Activated T-helper 1 cell treated with anti-CD3 and anti-CD28 coated beads, Interleukin-12 subunit alpha, Interleukin-12 subunit beta, Interleukin-2, Interleukin-4 antibody, amounts not matched to agents 30 ng/mL and 10 ng/mL and 1 ng/mL, durations not matched to agents 14 hours and 24 hours and 36 hours (primary cell): ENCODE measurements around the gene TUBAL3. TPM values are rescaled to one million over a fixed set of nuclear protein-coding genes. Genes with fewer than 3 reads are reported as not detected.
"Not testable (repeated sequence)": the region's sequence is repeated elsewhere in the genome, so short reads cannot be mapped to it uniquely, and the experiment has no call there.

ENCODE experiments used
- DNase-seq: peaks from one replicate; pipeline ENCODE4 v3.0.0; 2021; ENCODE audit warnings: low spot score
- H3K27ac Mint-ChIP-seq: one replicate; pipeline ENCODE4 v1.8.0; 2021; ENCODE audit warnings: mild to moderate bottlenecking, mixed read lengths
- H3K27me3 Mint-ChIP-seq: one replicate; pipeline ENCODE4 v1.8.0; 2022; ENCODE audit warnings: mild to moderate bottlenecking, moderate library complexity, mixed read lengths; ENCODE audit not compliant: insufficient read depth
- H3K36me3 Mint-ChIP-seq: one replicate; pipeline ENCODE4 v1.8.0; 2021; ENCODE audit warnings: low read depth, mixed read lengths
- H3K4me1 Mint-ChIP-seq: one replicate; pipeline ENCODE4 v1.8.0; 2021; ENCODE audit warnings: low read depth, mixed read lengths
- H3K4me3 Mint-ChIP-seq: one replicate; pipeline ENCODE4 v1.8.0; 2021; ENCODE audit warnings: mild to moderate bottlenecking, moderate library complexity, mixed read lengths
- H3K9me3 Mint-ChIP-seq: one replicate; pipeline ENCODE4 v1.8.0; 2021; ENCODE audit warnings: mixed read lengths
- intact Hi-C: fragments of 100-400 bp; cut with micrococcal nuclease; formaldehyde crosslinking; loops from one replicate; pipeline ENCODE4 v1.15.1; 2024
- total RNA-seq: library from RNA; stranded (reverse); gene quantifications from 2 replicates; pipeline ENCODE4 v1.2.3, GENCODE V29; 2022

The TUBAL3 gene
- total RNA-seq, 1 donor from 2014 or later, result not detected

DNA sequence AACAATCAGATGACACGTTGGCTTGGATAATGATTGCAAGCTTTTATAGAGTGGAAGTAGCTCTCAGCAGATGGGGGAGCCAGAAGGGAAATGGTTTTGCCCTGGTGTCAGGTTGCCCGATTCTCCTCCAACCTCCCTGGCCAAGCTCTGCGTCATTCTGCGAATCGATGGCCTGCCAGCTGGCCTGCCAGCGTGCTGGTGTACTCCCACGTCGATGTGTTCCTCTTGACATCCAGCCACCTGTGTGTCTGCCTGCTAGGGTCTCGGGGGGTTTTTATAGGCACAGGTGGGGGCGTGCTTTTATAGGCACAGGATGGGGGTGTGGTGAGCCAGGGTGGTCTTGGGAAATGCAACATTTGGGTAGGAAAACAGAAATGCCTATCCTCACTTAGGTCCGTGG, 12.4 kb upstream of the TUBAL3 start:
- peaks cover 26% of the 10 kb centered on the region for H3K9me3 Mint-ChIP-seq
- H3K4me1 Mint-ChIP-seq, result peaks cover 3% of the 10 kb centered on the region

DNA sequence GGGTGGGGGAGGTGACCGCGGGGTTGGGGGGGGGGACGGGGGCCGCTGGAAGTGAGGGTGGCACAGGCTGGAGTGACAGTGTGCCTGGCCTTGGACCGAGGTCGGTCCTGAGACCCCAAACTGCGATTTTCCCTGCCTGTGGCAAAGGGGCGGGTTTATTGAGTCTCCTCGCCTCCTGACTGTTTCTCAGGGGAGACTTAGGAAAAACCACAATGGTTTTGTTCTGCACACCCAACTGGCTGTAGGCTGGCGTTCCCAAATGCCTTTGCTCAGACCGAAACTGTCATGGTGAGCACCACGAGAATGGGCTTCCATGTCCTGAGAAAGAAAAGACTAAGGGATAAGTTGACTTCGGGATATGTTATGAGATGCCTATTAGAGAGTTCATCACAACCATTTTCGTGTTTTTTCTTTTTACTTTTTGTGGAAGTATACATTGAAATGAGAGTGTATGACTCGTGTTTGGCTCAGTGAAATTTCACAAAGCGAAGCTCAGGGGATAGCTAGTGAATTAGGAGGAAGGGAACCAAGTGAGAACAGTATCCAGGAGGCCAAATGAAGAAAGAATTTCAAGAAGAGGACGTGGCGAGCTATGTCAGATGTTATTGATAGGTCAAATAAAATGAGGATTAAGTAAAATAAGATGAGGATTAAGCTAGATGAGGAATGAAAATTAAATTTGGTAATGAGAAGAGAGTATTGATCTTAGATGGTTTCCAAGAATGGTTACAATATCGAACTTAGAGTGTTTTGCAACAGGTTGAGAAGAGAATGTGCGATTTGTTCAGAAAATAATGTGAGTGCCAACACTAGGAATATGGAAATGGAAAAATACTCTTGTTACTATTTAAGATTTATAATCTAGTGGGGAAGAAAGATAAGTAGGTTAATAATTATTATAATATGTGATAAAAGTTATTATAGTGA, 8.6 kb upstream of the TUBAL3 start:
- H3K4me3 Mint-ChIP-seq, result no peak overlapping the region
- peaks cover 5% of the 10 kb centered on the region for H3K4me1 Mint-ChIP-seq
- DNase-seq, result no peak
- no peak overlapping the region for H3K27ac Mint-ChIP-seq
- peaks cover 10% of the 10 kb centered on the region for H3K9me3 Mint-ChIP-seq
- intact Hi-C loops, result loop anchor here (2.0 to 5.0 kb wide), 3 partner anchors 22 to 116 kb away; no protein-coding TSS in a partner anchor
- H3K36me3 Mint-ChIP-seq, result peaks cover 6% of the 10 kb centered on the region
- H3K27me3 Mint-ChIP-seq, result peaks cover 18% of the 10 kb centered on the region

More for the DNA sequence above, 12.4 kb upstream of the TUBAL3 start:
- no peak for DNase-seq
- intact Hi-C loops, result no loop called here
- H3K27me3 Mint-ChIP-seq, result no peaks in the 10 kb centered on the region
- peaks cover 10% of the 10 kb centered on the region for H3K36me3 Mint-ChIP-seq
- H3K4me3 Mint-ChIP-seq, result no peak overlapping the region
- H3K27ac Mint-ChIP-seq, result no peak overlapping the region

DNA sequence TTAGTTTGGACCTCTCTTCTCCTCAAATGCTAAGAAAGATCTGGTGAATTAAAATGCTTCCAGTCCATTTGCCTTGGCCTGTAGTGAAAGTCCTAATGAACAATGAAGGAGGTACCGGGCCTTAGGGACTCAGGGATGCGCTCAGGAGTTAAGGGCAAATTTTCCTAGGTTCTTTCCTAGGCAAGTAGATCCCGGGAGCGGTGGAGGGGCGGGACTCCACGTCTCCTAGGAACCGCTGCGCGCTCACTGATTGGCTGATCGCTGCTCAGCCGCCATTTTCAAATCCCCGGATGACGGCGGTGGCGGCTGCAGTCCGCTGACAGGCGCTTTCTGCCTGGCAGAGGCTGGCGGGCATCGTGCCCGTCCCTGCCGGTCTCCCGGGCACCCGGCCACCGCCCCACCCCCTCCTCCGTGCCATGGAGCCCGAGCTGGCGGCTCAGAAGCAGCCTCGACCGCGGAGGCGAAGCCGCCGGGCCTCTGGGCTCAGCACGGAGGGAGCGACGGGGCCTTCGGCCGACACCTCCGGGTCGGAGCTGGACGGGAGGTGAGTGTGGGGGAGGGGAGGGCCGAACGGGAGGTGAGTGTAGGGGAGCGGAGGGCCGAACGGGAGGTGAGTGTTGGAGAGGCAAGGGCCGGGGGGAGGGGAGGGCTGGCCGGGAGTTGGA, 7.8 kb upstream of the TUBAL3 start, which contains the start of gene NET1:
NET1 (plus strand) TSS at position 281 of the 665 bp plus-strand sequence; CDS start at position 417, 136 bp downstream.
- DNase-seq, result peak; percentile 70
- Mint-ChIP-seq H3K4me3 (peak within 1 kb of the TSS; percentile 86), H3K27me3 (peaks cover 18% of the 10 kb centered on the region), H3K4me1 (peaks cover 5% of the 10 kb centered on the region), H3K27ac (peak within 1 kb of the TSS; percentile 59), H3K36me3 (peaks cover 1% of the 10 kb centered on the region), H3K9me3 (peaks cover 2% of the 10 kb centered on the region)
- intact Hi-C loops, result loop anchor here (2.0 to 5.0 kb wide), 3 partner anchors 22 to 116 kb away; no protein-coding TSS in a partner anchor

DNA sequence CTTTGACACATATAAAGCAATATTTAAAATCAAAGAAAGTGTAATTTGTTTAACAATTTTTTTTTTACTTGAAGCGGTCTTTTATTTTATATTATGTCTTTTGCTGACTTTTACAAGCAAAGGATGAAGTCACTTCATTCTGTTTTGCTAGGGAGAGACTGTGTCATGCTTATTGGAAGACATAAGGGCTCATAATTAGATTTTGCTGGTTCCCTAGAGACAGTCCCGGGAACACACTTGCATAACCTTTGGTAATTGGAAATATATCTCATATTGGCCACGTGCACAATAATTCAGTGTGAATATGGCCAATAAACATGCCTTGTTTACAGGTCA, 7.3 kb upstream of the TUBAL3 start:
- DNase-seq, result no peak
- Mint-ChIP-seq H3K4me1 (peaks cover 5% of the 10 kb centered on the region), H3K36me3 (no peaks in the 10 kb centered on the region), H3K9me3 (no peaks in the 10 kb centered on the region), H3K4me3 (peak overlapping the region; percentile 86), H3K27me3 (peaks cover 18% of the 10 kb centered on the region), H3K27ac (peak overlapping the region; percentile 59)
- intact Hi-C loops, result loop anchor here (2.0 to 5.0 kb wide), 3 partner anchors 23 to 115 kb away; no protein-coding TSS in a partner anchor

DNA sequence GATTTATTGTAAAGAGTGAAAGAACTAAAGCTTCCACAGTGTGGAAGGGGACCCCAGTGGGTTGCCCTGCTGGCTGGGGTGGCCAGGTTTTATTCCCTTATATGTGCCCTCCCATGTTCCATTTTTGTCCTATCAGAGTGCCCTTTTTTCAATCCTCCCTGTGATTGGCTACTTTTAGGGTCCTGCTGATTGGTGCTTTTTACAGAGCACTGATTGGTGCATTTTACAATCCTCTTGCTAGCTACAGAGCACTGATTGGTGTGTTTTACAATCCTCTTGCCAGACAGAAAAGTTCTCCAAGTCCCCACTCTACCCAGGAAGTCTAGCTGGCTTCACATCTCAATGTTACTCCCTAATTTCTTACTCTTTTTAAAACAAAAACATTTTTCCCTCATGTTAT, 6.2 kb upstream of the TUBAL3 start:
- not testable (repeated sequence) for H3K4me3 Mint-ChIP-seq, H3K4me1 Mint-ChIP-seq, H3K36me3 Mint-ChIP-seq, H3K9me3 Mint-ChIP-seq, H3K27ac Mint-ChIP-seq, DNase-seq
- peaks cover 18% of the 10 kb centered on the region for H3K27me3 Mint-ChIP-seq
- intact Hi-C loops, result loop anchor here (5.0 kb wide), 1 partner anchor 37 kb away; no protein-coding TSS in a partner anchor

DNA sequence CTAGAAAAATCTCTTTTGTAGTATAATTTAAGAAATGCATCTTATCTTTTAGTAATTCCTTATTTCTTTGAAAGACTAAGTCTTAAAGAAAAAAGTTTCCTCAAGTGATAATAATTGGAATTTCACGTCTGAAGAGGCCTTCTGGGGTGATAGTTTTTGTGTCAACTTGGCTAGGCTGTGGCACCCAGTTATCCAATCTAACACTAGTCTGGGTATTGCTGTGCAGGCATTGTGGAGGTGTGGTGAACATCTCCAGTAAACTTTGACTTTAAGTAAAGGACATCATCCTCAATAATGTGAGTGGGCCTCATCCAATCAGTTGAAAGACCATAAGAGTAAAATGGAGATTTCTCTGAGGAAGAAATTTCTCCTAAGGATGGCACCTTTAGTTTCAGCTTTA, 2.3 kb upstream of the TUBAL3 start:
- no peaks in the 10 kb centered on the region for H3K9me3 Mint-ChIP-seq

DNA sequence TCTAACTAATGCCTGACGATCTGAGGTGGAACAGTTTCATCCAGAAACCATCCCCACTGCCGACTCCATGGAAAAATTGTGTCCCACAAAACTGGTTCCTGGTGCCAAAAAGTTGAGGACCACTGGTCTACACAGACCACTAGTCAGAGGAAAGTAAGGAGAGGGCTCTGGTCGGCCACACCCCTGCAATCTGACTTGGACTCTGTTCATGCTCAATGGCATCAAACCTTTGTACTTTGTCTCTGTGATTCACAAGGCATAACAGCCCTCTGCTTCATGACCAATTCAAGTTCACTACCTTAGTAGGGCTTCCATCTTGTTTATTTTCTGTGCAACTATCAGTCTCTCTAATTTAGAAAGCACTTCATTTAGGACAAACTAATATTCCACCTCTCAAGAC, 1.8 kb downstream of the TUBAL3 start:
- H3K9me3 Mint-ChIP-seq, result no peaks in the 10 kb centered on the region
- no peak overlapping the region for H3K4me3 Mint-ChIP-seq
- no peak overlapping the region for H3K27ac Mint-ChIP-seq
- DNase-seq, result no peak
- intact Hi-C loops, result no loop called here
- H3K4me1 Mint-ChIP-seq, result no peaks in the 10 kb centered on the region
- H3K36me3 Mint-ChIP-seq, result no peaks in the 10 kb centered on the region
- peaks cover 14% of the 10 kb centered on the region for H3K27me3 Mint-ChIP-seq

More for the DNA sequence above, 2.3 kb upstream of the TUBAL3 start:
- H3K27me3 Mint-ChIP-seq, result peaks cover 18% of the 10 kb centered on the region
- H3K4me1 Mint-ChIP-seq, result peaks cover 1% of the 10 kb centered on the region
- H3K4me3 Mint-ChIP-seq, result no peak overlapping the region
- DNase-seq, result no peak
- no peak overlapping the region for H3K27ac Mint-ChIP-seq
- intact Hi-C loops, result no loop called here
- H3K36me3 Mint-ChIP-seq, result no peaks in the 10 kb centered on the region

DNA sequence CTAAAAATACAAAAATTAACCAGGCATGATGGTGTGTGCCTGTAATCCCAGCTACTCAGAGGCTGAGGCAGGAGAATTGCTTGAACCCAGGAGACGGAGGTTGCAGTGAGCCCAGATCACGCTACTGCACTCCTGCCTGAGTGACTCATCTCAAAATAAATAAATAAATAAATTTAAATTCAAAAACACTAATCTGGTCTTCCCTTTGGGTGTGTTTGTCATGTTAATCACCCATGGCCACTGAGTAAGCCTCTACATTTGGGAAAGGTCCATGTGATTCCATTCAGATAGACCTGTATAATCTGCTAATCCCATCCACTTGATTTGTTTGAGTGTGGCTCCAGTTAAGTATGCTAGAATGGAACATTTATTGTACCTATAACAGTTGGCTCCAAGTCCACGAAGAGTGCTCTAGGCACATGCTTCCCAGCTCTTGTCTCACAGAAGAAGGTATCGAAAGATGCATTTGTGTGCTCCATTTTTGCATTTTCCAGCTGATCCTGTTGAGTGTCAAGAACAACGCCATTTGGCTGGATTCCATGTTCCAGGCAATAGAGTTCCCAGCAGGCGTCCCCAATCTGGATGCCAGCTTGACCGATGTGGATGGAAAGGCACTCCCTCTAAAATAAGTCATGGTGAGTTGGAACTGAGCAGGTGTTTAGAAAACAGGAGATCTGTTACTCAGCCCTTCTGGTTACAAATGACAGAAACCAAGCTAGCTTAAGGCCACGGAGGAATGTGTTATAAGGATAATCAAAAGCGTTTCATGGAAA, 4.0 kb downstream of the TUBAL3 start:
- H3K4me3 Mint-ChIP-seq, result no peak overlapping the region
- no peaks in the 10 kb centered on the region for H3K9me3 Mint-ChIP-seq
- no peak for DNase-seq
- no peaks in the 10 kb centered on the region for H3K4me1 Mint-ChIP-seq
- intact Hi-C loops, result no loop called here
- H3K27ac Mint-ChIP-seq, result no peak overlapping the region
- peaks cover 18% of the 10 kb centered on the region for H3K27me3 Mint-ChIP-seq
- no peaks in the 10 kb centered on the region for H3K36me3 Mint-ChIP-seq

DNA sequence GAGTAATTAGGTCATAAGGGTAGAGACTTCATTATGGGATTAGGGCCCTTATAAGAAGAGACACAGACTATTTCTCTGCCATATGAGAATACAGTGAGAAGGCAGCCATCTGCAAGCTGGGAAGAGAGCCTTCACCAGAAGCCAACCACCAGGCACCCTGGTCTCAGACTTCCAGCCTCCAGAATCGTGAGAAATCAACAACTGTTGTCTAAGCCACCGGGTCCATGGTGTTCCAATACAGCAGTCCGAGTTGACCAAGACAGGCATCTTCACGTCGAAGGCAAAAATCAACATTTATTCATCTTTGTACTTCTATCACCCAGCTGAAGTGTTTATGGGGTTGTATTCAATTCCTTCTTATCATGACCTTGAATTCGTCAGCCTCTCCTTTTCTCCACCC, 5.3 kb downstream of the TUBAL3 start:
- Mint-ChIP-seq H3K27ac (no peak overlapping the region), H3K4me1 (no peaks in the 10 kb centered on the region), H3K27me3 (peaks cover 18% of the 10 kb centered on the region), H3K4me3 (no peak overlapping the region), H3K36me3 (no peaks in the 10 kb centered on the region), H3K9me3 (no peaks in the 10 kb centered on the region)
- DNase-seq, result no peak
- intact Hi-C loops, result no loop called here

DNA sequence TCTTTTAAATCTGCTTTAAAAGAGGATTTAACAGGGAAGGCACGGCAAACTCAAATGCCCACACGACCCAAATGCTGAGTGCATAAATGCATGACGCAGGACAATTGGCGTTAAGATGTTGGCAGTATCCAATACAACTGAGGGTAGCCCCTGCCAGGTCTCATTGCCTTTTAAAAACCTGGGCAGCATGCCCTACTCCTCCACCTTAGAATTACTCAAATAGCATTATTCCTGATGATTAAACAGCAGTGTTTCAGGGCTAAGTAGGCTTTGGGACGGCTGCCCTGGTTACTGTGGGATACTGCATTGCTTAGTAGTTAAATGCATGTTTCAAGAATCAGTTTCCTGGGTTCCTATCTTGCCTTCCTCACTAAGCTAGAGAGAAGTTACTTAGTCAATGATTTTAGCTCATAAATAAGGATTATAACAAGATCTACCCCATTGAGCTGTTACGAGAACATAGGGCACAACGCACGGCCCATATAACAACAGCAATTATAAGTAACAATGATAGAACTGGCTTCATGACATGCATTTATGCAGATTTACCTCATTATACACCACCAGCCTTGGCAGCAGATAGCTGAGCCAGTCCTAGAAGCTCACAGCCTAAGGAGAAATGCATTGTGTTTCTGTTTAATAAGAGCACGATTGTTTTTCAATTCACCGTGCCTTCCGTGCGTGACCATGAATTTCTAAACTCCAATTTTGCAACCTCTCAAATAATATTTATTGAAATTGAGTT, 7.9 kb downstream of the TUBAL3 start:
- no peak overlapping the region for H3K27ac Mint-ChIP-seq
- H3K9me3 Mint-ChIP-seq, result peaks cover 13% of the 10 kb centered on the region
- H3K4me1 Mint-ChIP-seq, result no peaks in the 10 kb centered on the region
- DNase-seq, result no peak
- peaks cover 21% of the 10 kb centered on the region for H3K27me3 Mint-ChIP-seq
- intact Hi-C loops, result no loop called here
- no peak overlapping the region for H3K4me3 Mint-ChIP-seq
- H3K36me3 Mint-ChIP-seq, result no peaks in the 10 kb centered on the region

DNA sequence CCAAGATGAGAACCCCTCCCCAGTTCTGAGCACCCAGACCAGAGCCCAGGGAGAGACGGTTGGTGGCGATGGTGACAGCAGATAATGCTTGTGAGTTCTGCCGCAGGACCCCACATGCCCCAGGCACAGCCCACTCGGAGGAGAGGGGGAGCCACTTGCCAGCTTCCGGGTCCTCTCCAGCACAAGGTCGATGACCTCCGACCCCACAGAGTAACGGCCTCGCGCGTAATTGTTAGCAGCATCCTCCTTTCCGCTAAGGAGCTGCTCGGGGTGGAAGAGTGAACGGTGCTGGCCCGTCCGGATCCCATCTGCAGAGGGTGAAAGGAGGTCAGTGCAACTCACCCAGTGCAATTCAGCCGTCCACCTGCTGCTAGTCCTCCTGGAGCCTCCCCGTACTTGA, 9.5 kb downstream of the TUBAL3 start:
- intact Hi-C loops, result no loop called here
- Mint-ChIP-seq H3K27ac (no peak overlapping the region), H3K36me3 (peaks cover 1% of the 10 kb centered on the region), H3K4me3 (no peak overlapping the region), H3K9me3 (peaks cover 28% of the 10 kb centered on the region), H3K4me1 (no peaks in the 10 kb centered on the region), H3K27me3 (peaks cover 13% of the 10 kb centered on the region)
- no peak for DNase-seq

DNA sequence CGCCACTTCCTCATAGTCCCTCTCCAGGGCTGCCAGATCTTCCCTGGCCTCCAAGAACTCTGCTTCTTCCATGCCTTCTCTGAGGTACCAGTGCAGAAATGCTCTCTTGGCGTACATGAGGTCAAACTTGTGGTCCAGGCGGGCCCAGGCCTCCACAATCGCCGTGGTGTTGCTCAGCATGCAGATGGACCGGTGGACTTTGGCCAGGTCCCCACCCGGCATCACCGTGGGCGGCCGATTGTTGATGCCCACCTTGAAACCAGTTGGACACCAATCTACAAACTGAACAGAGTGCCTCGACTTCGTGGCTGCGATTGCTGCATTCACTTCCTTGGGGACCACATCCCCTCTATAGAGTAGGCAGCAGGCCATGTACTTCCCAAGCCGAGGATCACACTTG, 11.1 kb downstream of the TUBAL3 start:
- no peak overlapping the region for H3K4me3 Mint-ChIP-seq
- intact Hi-C loops, result no loop called here
- H3K27me3 Mint-ChIP-seq, result peaks cover 12% of the 10 kb centered on the region
- peaks cover 6% of the 10 kb centered on the region for H3K36me3 Mint-ChIP-seq
- no peak for DNase-seq
- no peak overlapping the region for H3K27ac Mint-ChIP-seq
- H3K9me3 Mint-ChIP-seq, result peaks cover 44% of the 10 kb centered on the region
- no peaks in the 10 kb centered on the region for H3K4me1 Mint-ChIP-seq
